Measurements from ENCODE around the gene COPRS. TPM values are rescaled to one million over a fixed set of nuclear protein-coding genes. Genes with fewer than 3 reads are reported as not detected.
"Not testable (repeated sequence)": the region's sequence is repeated elsewhere in the genome, so short reads cannot be mapped to it uniquely, and the experiment has no call there.

Gene COPRS
- total RNA-seq, 1 experiment from 2014 or later = 57.3 TPM

DNA sequence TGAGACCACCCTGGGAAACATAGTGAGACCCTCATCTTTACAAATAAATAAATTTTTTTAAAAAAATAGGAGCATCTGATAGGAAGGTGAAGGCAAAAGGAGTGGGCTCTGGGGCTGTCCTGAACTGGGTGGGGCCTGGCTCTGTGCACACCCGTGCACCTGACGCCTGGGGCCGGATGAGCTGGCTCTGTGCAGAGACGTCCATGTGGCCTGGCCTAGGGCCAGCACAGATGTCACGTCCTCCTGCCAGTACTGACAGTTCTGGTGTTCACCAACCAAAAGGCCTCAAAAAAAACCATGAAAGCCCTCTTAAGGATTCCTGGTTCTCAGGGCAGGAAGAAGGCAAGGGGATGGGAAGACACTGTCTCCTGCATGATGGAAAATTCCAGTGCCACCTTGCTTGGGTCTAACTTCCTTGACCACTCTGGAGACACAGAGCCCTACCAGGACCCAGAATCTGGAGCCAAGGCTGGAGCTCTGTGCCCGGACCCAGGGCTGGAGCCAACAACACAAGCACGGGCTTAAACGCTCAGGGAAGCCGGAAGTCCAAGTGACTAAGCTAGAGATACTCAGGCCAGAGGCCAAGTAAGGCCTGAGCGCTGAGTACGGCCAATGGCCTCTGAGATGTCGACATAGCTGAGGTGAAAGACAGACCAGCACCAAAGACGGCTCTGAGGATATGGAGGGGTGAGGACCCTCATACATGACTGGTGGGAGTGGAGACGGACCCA lies 32.9 kb downstream of the COPRS start:
- Histone ChIP-seq H2AFZ (ENCODE audit: low read length) (no peak overlapping the region), H3K4me2 (ENCODE audit: low read depth, low read length, poor library complexity, severe bottlenecking) (no peak overlapping the region), H3K4me3 (ENCODE audit: low read length) (no peak overlapping the region), H3K9ac (ENCODE audit: low read length) (no peak overlapping the region), H3K27me3 (ENCODE audit: low read length) (no peaks in the 10 kb centered on the region), H3K27ac (ENCODE audit: low read length) (no peak overlapping the region), H3K36me3 (ENCODE audit: insufficient read depth, low read length) (no peaks in the 10 kb centered on the region), H3K9me3 (ENCODE audit: low read length) (no peaks in the 10 kb centered on the region), H3K9me2 (replicated peaks; ENCODE audit: insufficient read depth, low read length) (no peaks in the 10 kb centered on the region), H4K20me1 (ENCODE audit: insufficient read depth, low read depth, low read length) (no peaks in the 10 kb centered on the region), H3K79me2 (ENCODE audit: low read length) (no peaks in the 10 kb centered on the region), H3K4me1 (ENCODE audit: low read length) (no peaks in the 10 kb centered on the region)
- no peak for DNase-seq

DNA sequence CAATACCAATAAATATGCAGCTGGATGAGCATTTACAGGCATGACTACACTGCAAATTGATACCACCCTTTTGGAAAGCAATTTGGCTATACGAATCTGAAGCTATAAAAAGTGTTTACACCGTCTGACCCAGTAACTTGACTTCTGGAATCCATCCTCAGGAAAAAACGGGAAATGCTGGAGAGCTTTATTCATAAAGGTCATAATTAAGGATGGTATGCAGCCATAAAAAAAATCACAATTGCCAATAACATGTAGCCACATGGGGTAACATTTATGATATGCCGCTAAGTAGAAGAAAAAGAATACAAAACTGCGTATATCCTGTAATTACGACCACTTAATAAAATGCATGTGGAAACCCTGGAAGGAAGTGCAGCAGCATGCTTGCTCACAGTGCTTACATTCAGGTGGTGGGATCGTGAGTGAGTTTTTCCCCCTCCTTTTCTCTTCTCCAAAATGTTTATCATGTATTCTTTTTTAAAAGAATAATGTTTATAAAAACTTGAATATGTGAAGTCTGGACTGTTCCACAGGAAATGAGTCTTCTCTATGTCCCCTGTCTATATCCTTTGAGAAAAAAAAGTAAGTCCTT lies 34.2 kb downstream of the COPRS start:
- no peaks in the 10 kb centered on the region for H3K27me3 ChIP-seq (ENCODE audit: low read length)
- no peak overlapping the region for H3K27ac ChIP-seq (ENCODE audit: low read length)
- no peaks in the 10 kb centered on the region for H3K9me2 ChIP-seq (replicated peaks; ENCODE audit: insufficient read depth, low read length)
- no peak for DNase-seq
- no peaks in the 10 kb centered on the region for H3K36me3 ChIP-seq (ENCODE audit: insufficient read depth, low read length)
- H4K20me1 ChIP-seq (ENCODE audit: insufficient read depth, low read depth, low read length) = no peaks in the 10 kb centered on the region
- no peak overlapping the region for H3K4me3 ChIP-seq (ENCODE audit: low read length)
- no peaks in the 10 kb centered on the region for H3K9me3 ChIP-seq (ENCODE audit: low read length)
- no peaks in the 10 kb centered on the region for H3K4me1 ChIP-seq (ENCODE audit: low read length)
- no peak overlapping the region for H3K9ac ChIP-seq (ENCODE audit: low read length)
- H2AFZ ChIP-seq (ENCODE audit: low read length) = no peak overlapping the region
- no peak overlapping the region for H3K4me2 ChIP-seq (ENCODE audit: low read depth, low read length, poor library complexity, severe bottlenecking)
- no peaks in the 10 kb centered on the region for H3K79me2 ChIP-seq (ENCODE audit: low read length)

DNA sequence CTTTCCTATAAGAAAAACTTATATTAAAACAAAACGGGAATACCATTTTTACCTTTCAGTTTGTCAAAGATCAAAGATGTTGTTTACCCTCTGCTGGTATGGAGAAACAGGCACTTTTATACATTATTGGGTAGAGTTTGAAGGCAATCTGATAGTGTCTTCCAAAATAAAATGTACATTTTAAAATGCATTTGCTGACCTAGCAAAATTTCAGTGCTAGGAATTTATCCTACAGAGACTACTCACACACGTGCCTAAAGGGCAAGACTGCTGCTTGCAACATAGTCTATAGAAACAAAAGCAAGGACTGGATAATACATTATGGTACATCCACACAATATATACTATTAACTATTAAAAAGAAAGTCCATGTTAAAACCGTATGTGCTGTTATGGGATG lies 36.0 kb downstream of the COPRS start:
- Histone ChIP-seq H3K9me3 (ENCODE audit: low read length) (no peaks in the 10 kb centered on the region), H4K20me1 (ENCODE audit: insufficient read depth, low read depth, low read length) (no peaks in the 10 kb centered on the region), H3K27ac (ENCODE audit: low read length) (no peak overlapping the region), H3K36me3 (ENCODE audit: insufficient read depth, low read length) (no peaks in the 10 kb centered on the region), H2AFZ (ENCODE audit: low read length) (no peak overlapping the region), H3K4me2 (ENCODE audit: low read depth, low read length, poor library complexity, severe bottlenecking) (no peak overlapping the region), H3K27me3 (ENCODE audit: low read length) (no peaks in the 10 kb centered on the region), H3K4me3 (ENCODE audit: low read length) (no peak overlapping the region), H3K4me1 (ENCODE audit: low read length) (no peaks in the 10 kb centered on the region), H3K9ac (ENCODE audit: low read length) (no peak overlapping the region), H3K79me2 (ENCODE audit: low read length) (no peaks in the 10 kb centered on the region), H3K9me2 (replicated peaks; ENCODE audit: insufficient read depth, low read length) (no peaks in the 10 kb centered on the region)
- DNase-seq = no peak

DNA sequence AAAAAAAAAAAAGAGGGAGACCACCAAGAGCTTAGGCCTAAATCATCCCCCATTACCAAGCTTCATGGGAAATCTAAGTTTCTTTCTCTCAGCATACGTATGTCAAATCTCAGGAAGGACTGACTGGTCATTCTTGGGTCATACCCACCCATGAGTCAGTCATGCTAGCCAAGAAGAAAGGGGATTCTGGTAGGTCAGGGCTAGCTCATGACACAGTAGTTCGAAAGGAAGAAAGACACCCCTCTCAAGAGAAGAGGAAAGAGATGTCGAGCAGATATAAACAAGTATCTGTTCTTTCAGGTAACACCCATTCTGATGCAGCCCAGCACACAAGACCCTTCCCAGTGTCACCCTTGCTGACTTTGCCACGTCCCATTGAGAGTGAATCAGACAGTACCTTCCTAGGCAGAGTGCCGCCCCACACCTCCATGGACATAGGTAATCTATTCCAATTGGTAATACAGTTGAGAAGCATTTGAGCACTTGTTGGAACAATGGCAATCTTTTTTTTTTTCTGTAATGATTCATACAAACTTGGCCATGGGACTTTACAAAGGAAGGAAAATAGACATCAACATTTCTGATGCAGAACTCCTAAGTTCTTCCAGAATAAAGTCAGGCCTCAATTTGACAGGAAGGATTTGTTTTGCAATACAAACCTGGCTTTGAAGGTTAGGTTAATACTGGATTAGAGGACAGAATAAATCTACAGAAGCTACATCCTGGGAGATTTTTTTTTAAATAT lies 38.2 kb downstream of the COPRS start:
- no peaks in the 10 kb centered on the region for H4K20me1 ChIP-seq (ENCODE audit: insufficient read depth, low read depth, low read length)
- no peaks in the 10 kb centered on the region for H3K9me3 ChIP-seq (ENCODE audit: low read length)
- no peaks in the 10 kb centered on the region for H3K9me2 ChIP-seq (replicated peaks; ENCODE audit: insufficient read depth, low read length)
- no peaks in the 10 kb centered on the region for H3K4me1 ChIP-seq (ENCODE audit: low read length)
- H3K36me3 ChIP-seq (ENCODE audit: insufficient read depth, low read length) = no peaks in the 10 kb centered on the region
- no peak for DNase-seq
- no peak overlapping the region for H2AFZ ChIP-seq (ENCODE audit: low read length)
- no peak overlapping the region for H3K9ac ChIP-seq (ENCODE audit: low read length)
- H3K27me3 ChIP-seq (ENCODE audit: low read length) = no peaks in the 10 kb centered on the region
- H3K4me3 ChIP-seq (ENCODE audit: low read length) = no peak overlapping the region
- H3K79me2 ChIP-seq (ENCODE audit: low read length) = no peaks in the 10 kb centered on the region
- no peak overlapping the region for H3K27ac ChIP-seq (ENCODE audit: low read length)
- no peak overlapping the region for H3K4me2 ChIP-seq (ENCODE audit: low read depth, low read length, poor library complexity, severe bottlenecking)

DNA sequence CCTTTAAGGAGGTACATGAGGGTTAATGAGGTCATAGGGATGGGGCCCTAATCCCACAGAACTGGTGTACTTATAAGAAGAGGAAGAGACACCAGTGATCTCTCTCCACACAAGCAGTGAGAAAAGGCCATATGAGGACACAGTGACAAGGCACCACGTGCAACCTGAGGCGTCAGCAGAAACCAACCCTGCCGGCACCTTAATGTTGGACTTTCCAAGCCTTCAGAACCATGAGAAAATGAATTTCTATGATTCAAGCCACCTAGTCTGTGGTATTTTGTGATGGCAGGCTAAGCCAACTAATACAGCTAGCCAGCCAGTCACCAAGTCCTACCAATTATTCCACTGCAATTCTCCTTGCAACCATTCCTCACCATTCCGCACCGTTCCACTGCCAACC lies 39.5 kb downstream of the COPRS start:
- Histone ChIP-seq H3K4me3 (ENCODE audit: low read length) (no peak overlapping the region), H3K4me1 (ENCODE audit: low read length) (no peaks in the 10 kb centered on the region), H3K27me3 (ENCODE audit: low read length) (no peaks in the 10 kb centered on the region), H3K9me3 (ENCODE audit: low read length) (no peaks in the 10 kb centered on the region), H3K9me2 (replicated peaks; ENCODE audit: insufficient read depth, low read length) (no peaks in the 10 kb centered on the region), H4K20me1 (ENCODE audit: insufficient read depth, low read depth, low read length) (no peaks in the 10 kb centered on the region), H3K4me2 (ENCODE audit: low read depth, low read length, poor library complexity, severe bottlenecking) (no peak overlapping the region), H3K27ac (ENCODE audit: low read length) (no peak overlapping the region), H2AFZ (ENCODE audit: low read length) (no peak overlapping the region), H3K79me2 (ENCODE audit: low read length) (no peaks in the 10 kb centered on the region), H3K36me3 (ENCODE audit: insufficient read depth, low read length) (no peaks in the 10 kb centered on the region), H3K9ac (ENCODE audit: low read length) (no peak overlapping the region)
- DNase-seq = no peak

DNA sequence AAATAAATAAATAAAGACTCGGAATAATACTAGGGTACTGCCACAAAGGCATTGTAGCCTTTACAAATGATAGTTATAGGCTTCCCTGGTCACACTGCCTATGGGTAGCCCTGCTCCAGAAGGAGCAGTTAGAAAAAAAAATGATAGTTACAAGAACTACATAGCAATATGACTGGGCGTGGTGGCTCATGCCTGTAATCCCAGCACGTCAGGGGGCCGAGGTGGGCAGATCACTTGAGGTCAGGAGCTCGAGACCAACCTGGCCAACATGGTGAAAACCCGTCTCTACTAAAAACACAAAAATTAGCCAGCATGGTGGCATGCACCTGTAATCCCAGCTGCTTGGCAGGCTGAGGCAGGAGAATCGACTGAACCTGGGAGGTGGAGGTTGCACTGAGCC lies 40.2 kb downstream of the COPRS start:
- H3K4me3 ChIP-seq (ENCODE audit: low read length); H4K20me1 ChIP-seq (ENCODE audit: insufficient read depth, low read depth, low read length); H2AFZ ChIP-seq (ENCODE audit: low read length); DNase-seq; H3K79me2 ChIP-seq (ENCODE audit: low read length); H3K4me2 ChIP-seq (ENCODE audit: low read depth, low read length, poor library complexity, severe bottlenecking); H3K27me3 ChIP-seq (ENCODE audit: low read length); H3K9ac ChIP-seq (ENCODE audit: low read length); H3K9me2 ChIP-seq (replicated peaks; ENCODE audit: insufficient read depth, low read length); H3K27ac ChIP-seq (ENCODE audit: low read length); H3K9me3 ChIP-seq (ENCODE audit: low read length); H3K36me3 ChIP-seq (ENCODE audit: insufficient read depth, low read length); H3K4me1 ChIP-seq (ENCODE audit: low read length): not testable (repeated sequence)

DNA sequence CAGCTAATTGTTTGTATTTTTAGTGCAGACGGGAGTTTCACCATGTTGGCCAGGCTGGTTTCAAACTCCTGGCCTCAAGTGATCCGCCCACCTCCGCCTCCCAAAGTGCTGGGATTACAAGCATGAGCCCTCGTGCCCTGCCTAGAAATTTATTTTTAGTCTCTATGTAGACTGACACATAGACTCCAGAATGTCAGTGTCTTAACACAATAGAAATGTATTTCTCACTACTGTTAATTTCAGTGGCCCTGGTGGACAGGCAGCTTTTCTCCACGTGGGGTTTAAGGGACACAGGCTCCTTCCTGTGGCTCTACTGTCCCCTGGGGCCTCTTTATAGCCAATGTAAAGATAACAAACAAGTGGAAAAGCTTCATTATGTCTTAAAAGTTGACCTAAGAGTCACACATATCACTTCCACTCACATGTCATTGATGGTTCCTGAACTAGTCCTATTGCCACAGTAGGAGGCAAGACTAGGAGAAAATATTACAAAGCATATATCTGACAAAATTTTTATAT lies 43.8 kb downstream of the COPRS start:
- no peak overlapping the region for H3K9ac ChIP-seq (ENCODE audit: low read length)
- H3K27me3 ChIP-seq (ENCODE audit: low read length) = no peaks in the 10 kb centered on the region
- no peak overlapping the region for H3K4me2 ChIP-seq (ENCODE audit: low read depth, low read length, poor library complexity, severe bottlenecking)
- no peaks in the 10 kb centered on the region for H3K36me3 ChIP-seq (ENCODE audit: insufficient read depth, low read length)
- DNase-seq = no peak
- no peaks in the 10 kb centered on the region for H3K9me3 ChIP-seq (ENCODE audit: low read length)
- no peak overlapping the region for H2AFZ ChIP-seq (ENCODE audit: low read length)
- H3K4me1 ChIP-seq (ENCODE audit: low read length) = no peaks in the 10 kb centered on the region
- H3K27ac ChIP-seq (ENCODE audit: low read length) = no peak overlapping the region
- H3K4me3 ChIP-seq (ENCODE audit: low read length) = no peak overlapping the region
- no peaks in the 10 kb centered on the region for H4K20me1 ChIP-seq (ENCODE audit: insufficient read depth, low read depth, low read length)
- no peaks in the 10 kb centered on the region for H3K9me2 ChIP-seq (replicated peaks; ENCODE audit: insufficient read depth, low read length)
- H3K79me2 ChIP-seq (ENCODE audit: low read length) = no peaks in the 10 kb centered on the region

DNA sequence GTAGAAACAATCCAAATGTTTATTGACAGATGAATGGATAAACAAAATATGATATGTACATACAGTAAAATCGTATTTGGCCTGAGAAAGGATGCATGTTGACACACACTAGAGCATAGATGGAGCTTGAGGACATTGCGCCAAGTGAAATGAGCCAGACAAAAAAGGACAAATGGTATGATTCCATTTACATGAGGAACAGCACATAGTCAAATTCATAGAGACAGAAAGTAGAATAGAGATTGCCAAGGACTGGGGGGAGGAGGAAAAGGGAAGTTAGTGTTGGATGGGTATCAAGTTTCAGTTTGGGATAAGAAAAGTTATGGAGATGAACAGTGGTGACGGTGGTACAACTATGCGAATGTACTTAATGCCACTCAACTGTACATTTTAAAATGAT lies 47.9 kb downstream of the COPRS start:
- no peaks in the 10 kb centered on the region for H4K20me1 ChIP-seq (ENCODE audit: insufficient read depth, low read depth, low read length)
- no peak overlapping the region for H3K27ac ChIP-seq (ENCODE audit: low read length)
- H3K4me2 ChIP-seq (ENCODE audit: low read depth, low read length, poor library complexity, severe bottlenecking) = no peak overlapping the region
- H3K27me3 ChIP-seq (ENCODE audit: low read length) = no peaks in the 10 kb centered on the region
- H3K79me2 ChIP-seq (ENCODE audit: low read length) = no peaks in the 10 kb centered on the region
- no peaks in the 10 kb centered on the region for H3K36me3 ChIP-seq (ENCODE audit: insufficient read depth, low read length)
- no peaks in the 10 kb centered on the region for H3K4me1 ChIP-seq (ENCODE audit: low read length)
- H3K9me3 ChIP-seq (ENCODE audit: low read length) = no peaks in the 10 kb centered on the region
- H3K9ac ChIP-seq (ENCODE audit: low read length) = no peak overlapping the region
- H2AFZ ChIP-seq (ENCODE audit: low read length) = no peak overlapping the region
- H3K9me2 ChIP-seq (replicated peaks; ENCODE audit: insufficient read depth, low read length) = no peaks in the 10 kb centered on the region
- no peak overlapping the region for H3K4me3 ChIP-seq (ENCODE audit: low read length)
- DNase-seq = no peak

All from Karpas-422 (cell line).